PC-9 (cell line): ENCODE results near the gene DESI1. TPM values are rescaled to one million over a fixed set of nuclear protein-coding genes. Genes with fewer than 3 reads are reported as not detected.
"Not testable (repeated sequence)": the region's sequence is repeated elsewhere in the genome, so short reads cannot be mapped to it uniquely, and the experiment has no call there.

Source experiments
- BruUV-seq: library from RNA; stranded (reverse); fragments of 400-500 nt; replicated peaks from 2 replicates; lab custom pipeline; 2021; lab: Mats Ljungman, UMichigan
- CTCF ChIA-PET: fragments of 300-600 bp; sonication (Branson Sonifier 250); formaldehyde crosslinking; loops from one replicate; lab custom pipeline; 2022; ENCODE audit warnings: antibody characterized with exemption; lab: Charles Lee
- POLR2A ChIA-PET: fragments of 300-600 bp; sonication (Branson Sonifier 250); formaldehyde crosslinking; loops from one replicate; lab custom pipeline; 2022; ENCODE audit warnings: antibody characterized with exemption; ENCODE audit not compliant: unreplicated experiment; lab: Charles Lee
- DNase-seq, 2 experiments: peaks; one replicate each; pipeline versions ENCODE4 v3.0.0 to v3.0.0-alpha.2; 2015 to 2022; ENCODE audit warnings: mixed read lengths in 1 of 2
- H2AFZ ChIP-seq: fragments of 200-600 bp; sonication (generic); 2 replicates; pipeline ENCODE4 v1.8.1; 2017; ENCODE audit warnings: antibody characterized with exemption
- H3F3A ChIP-seq: fragments of 200-600 bp; sonication (generic); 2 replicates; pipeline ENCODE4 v1.8.1; 2017; ENCODE audit warnings: antibody characterized with exemption, mild to moderate bottlenecking, low read depth; ENCODE audit not compliant: insufficient read depth
- H3K27ac ChIP-seq: fragments of 200-600 bp; sonication (generic); 2 replicates; pipeline ENCODE4 v1.6.1; 2016; ENCODE audit warnings: mixed run types
- H3K27me3 ChIP-seq: fragments of 200-600 bp; sonication (generic); 2 replicates; pipeline ENCODE4 v1.6.1; 2016; ENCODE audit warnings: low read depth, mixed run types; ENCODE audit not compliant: insufficient read depth
- H3K36me3 ChIP-seq: fragments of 200-600 bp; sonication (generic); 2 replicates; pipeline ENCODE4 v1.6.1; 2016; ENCODE audit warnings: low read depth, mixed run types
- H3K4me1 ChIP-seq: fragments of 200-600 bp; sonication (generic); replicated peaks from 2 replicates; pipeline ENCODE4 v1.6.1; 2016; ENCODE audit warnings: mixed run types; ENCODE audit not compliant: insufficient read depth
- H3K4me2 ChIP-seq: fragments of 200-600 bp; sonication (generic); 2 replicates; pipeline ENCODE4 v1.6.1; 2017; ENCODE audit warnings: mixed run types
- H3K4me3 ChIP-seq: fragments of 200-600 bp; sonication (generic); 2 replicates; pipeline ENCODE4 v1.6.1; 2016; ENCODE audit warnings: mixed run types
- H3K79me2 ChIP-seq: fragments of 200-600 bp; sonication (generic); 2 replicates; pipeline ENCODE4 v1.6.1; 2017; ENCODE audit warnings: low read depth, mixed run types
- H3K9me2 ChIP-seq: fragments of 200-600 bp; sonication (generic); 2 replicates; pipeline ENCODE4 v1.8.1; 2017; ENCODE audit warnings: mild to moderate bottlenecking; ENCODE audit not compliant: insufficient read depth
- H3K9me3 ChIP-seq: fragments of 200-600 bp; sonication (generic); 2 replicates; pipeline ENCODE4 v1.8.1; 2016; ENCODE audit warnings: low read depth; ENCODE audit not compliant: insufficient read depth
- H4K20me1 ChIP-seq: fragments of 200-600 bp; sonication (generic); 2 replicates; pipeline ENCODE4 v1.8.1; 2017; ENCODE audit not compliant: insufficient read depth
- CTCF ChIP-seq: fragments of 200-600 bp; sonication (generic); conservative IDR thresholded peaks from 2 replicates; pipeline ENCODE4 v1.6.1; 2017; ENCODE audit warnings: mixed run types, antibody characterized with exemption, mild to moderate bottlenecking, moderate library complexity
- EZH2 ChIP-seq: fragments of 200-600 bp; sonication (generic); IDR thresholded peaks from 2 replicates; pipeline ENCODE4 v1.8.0; 2017; ENCODE audit warnings: antibody characterized with exemption, low read depth
- intact Hi-C: fragments of 100-400 bp; cut with micrococcal nuclease; formaldehyde crosslinking; loops from one replicate; pipeline ENCODE4 v1.10.0; 2022; ENCODE audit not compliant: unreplicated experiment
- total RNA-seq: library from RNA; stranded (reverse); gene quantifications from 2 replicates; pipeline ENCODE4 v1.2.3, GENCODE V29; 2021

Gene DESI1
- total RNA-seq, 1 experiment from 2014 or later = 52.7 TPM

DNA sequence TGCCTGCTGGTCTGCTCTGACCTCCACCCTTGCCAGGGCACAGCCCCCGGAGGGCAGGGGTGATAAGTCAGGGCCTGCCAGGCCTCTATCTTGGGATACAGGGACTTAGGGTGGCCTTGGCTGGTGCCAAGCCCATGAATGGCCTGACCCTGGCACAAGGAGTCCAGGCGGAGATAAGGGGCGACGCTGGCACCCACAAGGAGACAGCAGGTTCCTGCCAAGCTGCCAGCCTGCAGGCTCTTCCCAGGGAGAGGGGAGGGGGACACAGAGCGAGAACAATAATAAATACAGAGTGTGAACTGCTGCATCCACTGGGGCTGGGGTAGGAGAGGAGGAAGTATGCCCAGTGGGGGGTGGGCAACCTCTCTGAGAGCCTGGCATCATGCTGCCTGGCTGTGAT, 59.1 kb downstream of the DESI1 start:
- Histone ChIP-seq H2AFZ (no peak overlapping the region), H3K4me1 (peaks cover 38% of the 10 kb centered on the region), H3K79me2 (no peaks in the 10 kb centered on the region), H3K9me2 (no peaks in the 10 kb centered on the region), H3F3A (peaks cover 33% of the 10 kb centered on the region), H3K27ac (no peak overlapping the region), H3K36me3 (no peaks in the 10 kb centered on the region), H3K4me2 (no peak overlapping the region), H3K9me3 (no peaks in the 10 kb centered on the region), H3K27me3 (no peaks in the 10 kb centered on the region), H4K20me1 (no peaks in the 10 kb centered on the region), H3K4me3 (no peak overlapping the region)
- intact Hi-C loops = no loop called here
- ChIA-PET CTCF (no interaction called here), POLR2A (no interaction called here)
- TF ChIP-seq CTCF = no peak
- BruUV-seq = no TSS peak
- DNase-seq = no peak

GRCh38 chr22:41561335-41561734, 59.5 kb downstream of the DESI1 start:
- H3K4me3 ChIP-seq = no peak overlapping the region
- DNase-seq = no peak
- no peaks in the 10 kb centered on the region for H3K27me3 ChIP-seq
- H3K9me2 ChIP-seq = no peaks in the 10 kb centered on the region
- H3K79me2 ChIP-seq = no peaks in the 10 kb centered on the region
- H2AFZ ChIP-seq = no peak overlapping the region
- no peaks in the 10 kb centered on the region for H3K9me3 ChIP-seq
- no TSS peak for BruUV-seq
- peaks cover 38% of the 10 kb centered on the region for H3K4me1 ChIP-seq
- POLR2A ChIA-PET = no interaction called here
- no peak overlapping the region for H3K4me2 ChIP-seq
- H4K20me1 ChIP-seq = no peaks in the 10 kb centered on the region
- H3K36me3 ChIP-seq = no peaks in the 10 kb centered on the region
- CTCF ChIA-PET = no interaction called here
- H3F3A ChIP-seq = peaks cover 30% of the 10 kb centered on the region
- intact Hi-C loops = no loop called here
- TF ChIP-seq EZH2 = no peak
- TF ChIP-seq CTCF = no peak
- no peak overlapping the region for H3K27ac ChIP-seq

DNA sequence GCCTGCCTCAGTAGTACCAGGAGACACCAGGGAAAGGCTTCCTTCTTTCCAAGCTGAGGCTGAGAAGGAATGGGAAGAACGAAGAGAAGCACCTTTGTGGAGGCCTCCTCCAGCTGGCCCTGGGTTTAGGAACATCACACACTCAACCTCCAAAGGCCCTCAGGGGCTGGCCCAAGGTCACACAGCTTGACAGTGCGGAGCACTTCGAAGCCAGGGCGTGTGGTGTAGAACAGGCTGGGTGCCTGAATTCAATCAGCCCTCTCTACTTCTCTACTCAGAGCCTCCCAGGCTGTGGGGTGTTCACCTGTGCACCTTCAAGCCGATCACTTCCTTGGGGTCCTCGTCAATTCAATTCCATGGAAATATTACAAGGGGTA, 60.8 kb downstream of the DESI1 start:
- H3F3A ChIP-seq = peaks cover 18% of the 10 kb centered on the region
- intact Hi-C loops = no loop called here
- no peak overlapping the region for H3K4me3 ChIP-seq
- no peaks in the 10 kb centered on the region for H3K9me3 ChIP-seq
- DNase-seq = no peak
- H3K9me2 ChIP-seq = no peaks in the 10 kb centered on the region
- ChIA-PET CTCF (no interaction called here), POLR2A (interaction anchor here (0.8 kb wide), 1 partner anchor 531 kb away, joined by 6 read pairs; no protein-coding TSS in a partner anchor)
- H3K27ac ChIP-seq = no peak overlapping the region
- H3K79me2 ChIP-seq = no peaks in the 10 kb centered on the region
- H3K4me2 ChIP-seq = no peak overlapping the region
- TF ChIP-seq EZH2 (no peak), CTCF (no peak)
- no peak overlapping the region for H2AFZ ChIP-seq
- no peaks in the 10 kb centered on the region for H4K20me1 ChIP-seq
- peaks cover 27% of the 10 kb centered on the region for H3K4me1 ChIP-seq
- H3K27me3 ChIP-seq = no peaks in the 10 kb centered on the region
- no peaks in the 10 kb centered on the region for H3K36me3 ChIP-seq
- no TSS peak for BruUV-seq

GRCh38 chr22:41558241-41558630, 62.6 kb downstream of the DESI1 start:
- intact Hi-C loops, H3K4me3 ChIP-seq, H3K9me2 ChIP-seq, BruUV-seq, H3K79me2 ChIP-seq, H3K27ac ChIP-seq, H3K4me1 ChIP-seq, H3K4me2 ChIP-seq, H3K9me3 ChIP-seq, H3F3A ChIP-seq, H3K27me3 ChIP-seq, H4K20me1 ChIP-seq, H2AFZ ChIP-seq, H3K36me3 ChIP-seq, DNase-seq: not testable (repeated sequence)
- ChIA-PET CTCF (interaction anchor here (0.9 kb wide), 1 partner anchor 14 kb away, joined by 3 read pairs; no protein-coding TSS in a partner anchor), POLR2A (interaction anchor here (0.6 kb wide), 1 partner anchor 15 kb away, joined by 3 read pairs; no protein-coding TSS in a partner anchor)
